B cell (primary cell): Measurements from ENCODE around the gene CNGA1. TPM values are rescaled to one million over a fixed set of nuclear protein-coding genes. Genes with fewer than 3 reads are reported as not detected.

Source experiments
- ATAC-seq: fragments of 200-7000 bp; cut with Tn5 transposase; one replicate; pipeline ENCODE4 v1.10.0; 2021; ENCODE audit warnings: low read depth, mild to moderate bottlenecking, moderate number of reproducible peaks, moderate library complexity
- CTCF ChIA-PET: fragments of 350-600 bp; sonication (Branson Sonifier 250); formaldehyde crosslinking; loops from one replicate; lab custom pipeline; 2021; ENCODE audit warnings: antibody characterized with exemption, inconsistent platforms; lab: Charles Lee
- POLR2A ChIA-PET: fragments of 350-600 bp; sonication (Branson Sonifier 250); formaldehyde crosslinking; loops from one replicate; lab custom pipeline; 2021; ENCODE audit warnings: antibody characterized with exemption; lab: Charles Lee
- DNase-seq: peaks from one replicate; pipeline ENCODE4 v3.0.0; 2013
- H2AFZ ChIP-seq: 2 replicates; pipeline ENCODE4 v1.6.1; 2012; ENCODE audit warnings: mild to moderate bottlenecking, low read depth, low read length; ENCODE audit not compliant: insufficient read depth, poor library complexity, severe bottlenecking
- H3K27ac ChIP-seq, 2 donors: 1 replicate in 1 of 2; 2 replicates in 1 of 2; pipeline ENCODE4 v1.5.1; 2012 to 2013; ENCODE audit warnings: low read length in 2 of 2, mild to moderate bottlenecking in 2 of 2, moderate library complexity in 1 of 2
- H3K27me3 ChIP-seq, 4 experiments: fragments of 200-600 bp in 1 of 4; sonication (generic) in 1 of 4; replicated peaks in 1 of 4; 1 replicate in 2 of 4; 2 replicates in 2 of 4; pipeline versions ENCODE4 v1.6.1 to v1.7.0; 2013 to 2016; ENCODE audit warnings: low read length in 3 of 4, mild to moderate bottlenecking in 2 of 4, mixed read lengths in 1 of 4, moderate library complexity in 1 of 4; ENCODE audit not compliant: insufficient read depth in 4 of 4, control insufficient read depth in 3 of 4; ENCODE audit errors: control extremely low read depth in 1 of 4
- H3K36me3 ChIP-seq, 2 experiments: replicated peaks in 1 of 2; 1 replicate in 1 of 2; 2 replicates in 1 of 2; pipeline versions ENCODE4 v1.6.1 to v1.7.1; 2013; ENCODE audit warnings: low read length in 1 of 2; ENCODE audit not compliant: insufficient read depth in 2 of 2, control insufficient read depth in 1 of 2; ENCODE audit errors: control extremely low read depth in 1 of 2, extremely low read depth in 1 of 2
- H3K4me1 ChIP-seq, 2 donors: fragments of 200-600 bp in 1 of 2; sonication (generic) in 1 of 2; 1 replicate in 1 of 2; 2 replicates in 1 of 2; pipeline versions ENCODE4 v1.5.1 to v1.6.1; 2013 to 2017; ENCODE audit warnings: low read length in 2 of 2; ENCODE audit not compliant: control insufficient read depth in 2 of 2, insufficient read depth in 2 of 2
- H3K4me2 ChIP-seq: replicated peaks from 2 replicates; pipeline ENCODE3; 2012; ENCODE audit warnings: mild to moderate bottlenecking, low read depth, low read length; ENCODE audit not compliant: poor library complexity, severe bottlenecking
- H3K4me3 ChIP-seq, 5 experiments: fragments of 200-600 bp in 1 of 5; sonication (generic) in 1 of 5; 1 replicate in 3 of 5; 2 replicates in 2 of 5; pipeline versions ENCODE4 v1.5.1 to v1.7.0; 2011 to 2016; ENCODE audit warnings: low read length in 4 of 5, mild to moderate bottlenecking in 4 of 5, low read depth in 2 of 5, control low read depth in 1 of 5, moderate library complexity in 1 of 5; ENCODE audit not compliant: insufficient read depth in 1 of 5; ENCODE audit errors: control extremely low read depth in 1 of 5, extremely low read depth in 1 of 5
- H3K79me2 ChIP-seq: fragments of 200-600 bp; sonication (generic); one replicate; pipeline ENCODE4 v1.6.0; 2016; ENCODE audit warnings: low read length; ENCODE audit not compliant: control insufficient read depth, insufficient read depth
- H3K9ac ChIP-seq: fragments of 200-600 bp; sonication (generic); 2 replicates; pipeline ENCODE4 v1.6.1; 2017; ENCODE audit warnings: mild to moderate bottlenecking, low read length, moderate library complexity
- H3K9me3 ChIP-seq, 3 donors: one replicate each; pipeline versions ENCODE4 v1.6.1 to v1.7.1; 2013; ENCODE audit warnings: low read length in 2 of 3; ENCODE audit not compliant: control insufficient read depth in 2 of 3, insufficient read depth in 1 of 3; ENCODE audit errors: control extremely low read depth in 1 of 3
- H4K20me1 ChIP-seq: 2 replicates; pipeline ENCODE4 v1.6.0; 2012; ENCODE audit warnings: mild to moderate bottlenecking, low read length; ENCODE audit not compliant: insufficient read depth, control insufficient read depth, poor library complexity, severe bottlenecking
- H3K27ac Mint-ChIP-seq: one replicate; pipeline ENCODE4 v1.8.0; 2021; ENCODE audit warnings: mixed read lengths
- H3K27me3 Mint-ChIP-seq: one replicate; pipeline ENCODE4 v1.8.0; 2021; ENCODE audit warnings: mixed read lengths
- H3K4me1 Mint-ChIP-seq: one replicate; pipeline ENCODE4 v1.8.0; 2021; ENCODE audit warnings: mixed read lengths
- H3K4me3 Mint-ChIP-seq: one replicate; pipeline ENCODE4 v1.8.0; 2021; ENCODE audit warnings: mixed read lengths
- H3K9me3 Mint-ChIP-seq: one replicate; pipeline ENCODE4 v1.8.0; 2022; ENCODE audit warnings: mixed read lengths; ENCODE audit not compliant: insufficient read depth
- CTCF ChIP-seq: fragments of 200-600 bp; IDR thresholded peaks from one replicate; pipeline ENCODE4 v1.8.0; 2022; ENCODE audit warnings: antibody characterized with exemption, mild to moderate bottlenecking
- EZH2 ChIP-seq: IDR thresholded peaks from 2 replicates; pipeline ENCODE4 v1.6.1; 2012; ENCODE audit warnings: borderline replicate concordance, low read depth, mild to moderate bottlenecking, moderate library complexity, low read length; ENCODE audit not compliant: insufficient read depth, poor library complexity, severe bottlenecking
- WGBS: methylation state at CpG from one replicate; pipeline ENCODE4 v1.1.5; 2013; ENCODE audit warnings: missing lambda C conversion rate; ENCODE audit not compliant: insufficient coverage; 5-methylcytosine and 5-hydroxymethylcytosine counted together
- intact Hi-C: fragments of 100-400 bp; cut with micrococcal nuclease; formaldehyde crosslinking; loops from one replicate; pipeline ENCODE4 v1.10.0; 2022
- polyA plus RNA-seq: library from polyadenylated mRNA; depleted of rRNA; stranded (reverse); fragments of >200 nt; gene quantifications from 2 replicates; pipeline ENCODE4 v1.2.3, GENCODE V29; 2012
- total RNA-seq, 2 donors: library from RNA; stranded (reverse); fragments of 120-200 nt in 1 of 2; gene quantifications; 1 replicate in 1 of 2; 2 replicates in 1 of 2; pipeline versions ENCODE4 v1.2.3 to v1.2.4, GENCODE V29; 2013 to 2022

CNGA1 gene
- total and polyA plus RNA-seq, 2 donors (not counting 1 experiment from before 2014, with no cell fraction given), result not detected

GRCh38 chr4:47930971-47931804 lies 85.3 kb downstream of the CNGA1 start:
- H3K4me3 Mint-ChIP-seq, result no peak overlapping the region
- Histone ChIP-seq H2AFZ (no peak overlapping the region), H3K9ac (no peak overlapping the region), H3K4me2 (no peak overlapping the region), H3K4me1 (peaks cover 6 to 14% of the 10 kb centered on the region in 2 donors), H3K36me3 (no peaks in the 10 kb centered on the region), H3K27me3 (peaks cover 0 to 10% (median 3%) of the 10 kb centered on the region in 4 experiments), H3K27ac (no peak overlapping the region), H3K9me3 (no peaks in the 10 kb centered on the region), H3K4me3 (no peak overlapping the region), H3K79me2 (no peaks in the 10 kb centered on the region), H4K20me1 (no peaks in the 10 kb centered on the region)
- H3K27me3 Mint-ChIP-seq, result peaks cover 14% of the 10 kb centered on the region
- no peak for TF ChIP-seq EZH2
- no peak for TF ChIP-seq CTCF
- no peak for DNase-seq
- no CpG with 5 or more reads among the region's 2 CpGs for WGBS
- no peak for ATAC-seq
- H3K9me3 Mint-ChIP-seq, result no peaks in the 10 kb centered on the region
- POLR2A ChIA-PET, result no interaction called here
- CTCF ChIA-PET, result interaction anchor here (1.1 to 4.6 kb wide), 3 partner anchors 41 to 262 kb away, joined by 3 to 53 read pairs (median 48); no protein-coding TSS in a partner anchor
- intact Hi-C loops, result no loop called here
- no peak overlapping the region for H3K27ac Mint-ChIP-seq
- H3K4me1 Mint-ChIP-seq, result peaks cover 14% of the 10 kb centered on the region

GRCh38 chr4:47929682-47930201 lies 86.7 kb downstream of the CNGA1 start:
- Histone ChIP-seq H3K27ac (no peak overlapping the region), H3K79me2 (no peaks in the 10 kb centered on the region), H3K4me2 (no peak overlapping the region), H3K27me3 (peaks cover 0 to 10% (median 3%) of the 10 kb centered on the region in 4 experiments), H3K36me3 (no peaks in the 10 kb centered on the region), H3K9me3 (no peaks in the 10 kb centered on the region), H3K4me3 (no peak overlapping the region), H2AFZ (no peak overlapping the region), H3K9ac (no peak overlapping the region), H3K4me1 (peaks cover 6 to 14% of the 10 kb centered on the region in 2 donors), H4K20me1 (no peaks in the 10 kb centered on the region)
- H3K4me3 Mint-ChIP-seq, result no peak overlapping the region
- no peak for DNase-seq
- ATAC-seq, result peak; percentile 17
- H3K27ac Mint-ChIP-seq, result no peak overlapping the region
- H3K9me3 Mint-ChIP-seq, result no peaks in the 10 kb centered on the region
- POLR2A ChIA-PET, result no interaction called here
- 74% methylated on average over 2 of the region's 4 CpGs for WGBS
- peaks cover 14% of the 10 kb centered on the region for H3K4me1 Mint-ChIP-seq
- intact Hi-C loops, result no loop called here
- CTCF ChIA-PET, result no interaction called here
- TF ChIP-seq EZH2, result no peak
- no peak for TF ChIP-seq CTCF
- H3K27me3 Mint-ChIP-seq, result peaks cover 14% of the 10 kb centered on the region
